Measurements from ENCODE around the gene SPATA20. TPM values are rescaled to one million over a fixed set of nuclear protein-coding genes. Genes with fewer than 3 reads are reported as not detected.

SPATA20 gene
- polyA plus RNA-seq, 1 donor from 2014 or later = 53.5 TPM

DNA sequence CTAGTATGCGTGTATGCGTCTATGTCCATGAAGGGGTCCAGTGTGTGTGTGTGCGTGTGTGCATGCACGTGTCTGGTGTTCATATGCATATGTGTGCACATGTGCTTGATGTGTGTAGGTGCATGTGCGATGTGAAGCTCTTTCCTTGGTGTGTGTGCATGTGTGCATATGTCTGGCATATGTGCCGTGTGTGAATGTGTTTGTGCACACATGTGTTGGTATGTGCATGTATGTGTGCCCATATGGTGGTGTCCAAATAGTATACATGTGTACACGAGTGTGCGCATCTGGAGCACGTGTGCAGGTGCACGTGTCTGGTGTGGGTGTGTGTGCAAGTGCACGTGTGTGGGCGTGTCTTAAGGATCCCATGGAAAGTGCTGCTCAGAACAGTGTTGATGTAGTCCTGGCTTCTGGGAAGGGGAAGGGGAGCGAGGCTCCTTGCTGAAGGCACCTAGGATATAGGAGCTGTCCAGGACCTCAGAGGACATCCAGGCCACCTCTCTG, 30.5 kb downstream of the SPATA20 start:
- Histone ChIP-seq H3K79me2 (replicated peaks; ENCODE audit: insufficient read depth, low read length) (no peaks in the 10 kb centered on the region), H4K20me1 (ENCODE audit: insufficient read depth) (no peaks in the 10 kb centered on the region), H3K36me3 (ENCODE audit: insufficient read depth, low read length) (no peaks in the 10 kb centered on the region), H3K9me2 (ENCODE audit: insufficient read depth, low read length) (no peaks in the 10 kb centered on the region), H3K9me3 (ENCODE audit: low read length) (no peaks in the 10 kb centered on the region), H3K9ac (ENCODE audit: low read length) (no peak overlapping the region), H3K4me3 (ENCODE audit: low read length) (no peak overlapping the region), H3F3A (ENCODE audit: insufficient read depth, low read length, poor library complexity, severe bottlenecking) (no peaks in the 10 kb centered on the region), H3K27ac (ENCODE audit: low read length) (no peak overlapping the region), H3K27me3 (ENCODE audit: insufficient read depth, low read depth, low read length) (no peaks in the 10 kb centered on the region), H3K4me2 (ENCODE audit: low read length) (no peak overlapping the region), H2AFZ (ENCODE audit: low read depth, low read length) (no peak overlapping the region)
- TF ChIP-seq SMC3 (conservative IDR thresholded peaks at IDR 0.05; ENCODE audit: poor library complexity) (no peak), MXI1 (conservative IDR thresholded peaks at IDR 0.05; ENCODE audit: poor library complexity, severe bottlenecking) (no peak), POLR2AphosphoS5 (IDR thresholded peaks at IDR 0.05) (no peak), REST (IDR thresholded peaks at IDR 0.05; ENCODE audit: borderline replicate concordance) (no peak), TAF1 (IDR thresholded peaks at IDR 0.05; ENCODE audit: low read depth) (no peak), EP300 (conservative IDR thresholded peaks at IDR 0.05; ENCODE audit: poor library complexity, severe bottlenecking) (no peak), RAD21 (conservative IDR thresholded peaks at IDR 0.05) (no peak), EZH2 (IDR thresholded peaks at IDR 0.05; ENCODE audit: borderline replicate concordance, insufficient read depth, low read length, poor library complexity, severe bottlenecking) (no peak)
- TF ChIP-seq, protein P1, sequence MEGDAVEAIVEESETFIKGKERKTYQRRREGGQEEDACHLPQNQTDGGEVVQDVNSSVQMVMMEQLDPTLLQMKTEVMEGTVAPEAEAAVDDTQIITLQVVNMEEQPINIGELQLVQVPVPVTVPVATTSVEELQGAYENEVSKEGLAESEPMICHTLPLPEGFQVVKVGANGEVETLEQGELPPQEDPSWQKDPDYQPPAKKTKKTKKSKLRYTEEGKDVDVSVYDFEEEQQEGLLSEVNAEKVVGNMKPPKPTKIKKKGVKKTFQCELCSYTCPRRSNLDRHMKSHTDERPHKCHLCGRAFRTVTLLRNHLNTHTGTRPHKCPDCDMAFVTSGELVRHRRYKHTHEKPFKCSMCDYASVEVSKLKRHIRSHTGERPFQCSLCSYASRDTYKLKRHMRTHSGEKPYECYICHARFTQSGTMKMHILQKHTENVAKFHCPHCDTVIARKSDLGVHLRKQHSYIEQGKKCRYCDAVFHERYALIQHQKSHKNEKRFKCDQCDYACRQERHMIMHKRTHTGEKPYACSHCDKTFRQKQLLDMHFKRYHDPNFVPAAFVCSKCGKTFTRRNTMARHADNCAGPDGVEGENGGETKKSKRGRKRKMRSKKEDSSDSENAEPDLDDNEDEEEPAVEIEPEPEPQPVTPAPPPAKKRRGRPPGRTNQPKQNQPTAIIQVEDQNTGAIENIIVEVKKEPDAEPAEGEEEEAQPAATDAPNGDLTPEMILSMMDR (IDR thresholded peaks at IDR 0.05; ENCODE audit: poor library complexity, severe bottlenecking) = no peak

- H3K9me3 ChIP-seq (ENCODE audit: low read length) = no peaks in the 10 kb centered on the region
- H3K27me3 ChIP-seq (ENCODE audit: insufficient read depth, low read depth, low read length) = no peaks in the 10 kb centered on the region
- H3K79me2 ChIP-seq (replicated peaks; ENCODE audit: insufficient read depth, low read length) = no peaks in the 10 kb centered on the region
- H3K27ac ChIP-seq (ENCODE audit: low read length) = no peak overlapping the region
- H2AFZ ChIP-seq (ENCODE audit: low read depth, low read length) = no peak overlapping the region
- H3F3A ChIP-seq (ENCODE audit: insufficient read depth, low read length, poor library complexity, severe bottlenecking) = no peaks in the 10 kb centered on the region
- no peaks in the 10 kb centered on the region for H4K20me1 ChIP-seq (ENCODE audit: insufficient read depth)
- H3K4me3 ChIP-seq (ENCODE audit: low read length) = no peak overlapping the region
- no peaks in the 10 kb centered on the region for H3K9me2 ChIP-seq (ENCODE audit: insufficient read depth, low read length)
- no peak overlapping the region for H3K4me2 ChIP-seq (ENCODE audit: low read length)
- TF ChIP-seq REST (IDR thresholded peaks at IDR 0.05; ENCODE audit: borderline replicate concordance) (no peak), SMC3 (conservative IDR thresholded peaks at IDR 0.05; ENCODE audit: poor library complexity) (no peak), MXI1 (conservative IDR thresholded peaks at IDR 0.05; ENCODE audit: poor library complexity, severe bottlenecking) (no peak), POLR2AphosphoS5 (IDR thresholded peaks at IDR 0.05) (no peak), RAD21 (conservative IDR thresholded peaks at IDR 0.05) (no peak), TAF1 (IDR thresholded peaks at IDR 0.05; ENCODE audit: low read depth) (no peak), EP300 (conservative IDR thresholded peaks at IDR 0.05; ENCODE audit: poor library complexity, severe bottlenecking) (no peak), EZH2 (IDR thresholded peaks at IDR 0.05; ENCODE audit: borderline replicate concordance, insufficient read depth, low read length, poor library complexity, severe bottlenecking) (no peak)
- TF ChIP-seq, protein P1 (IDR thresholded peaks at IDR 0.05; ENCODE audit: poor library complexity, severe bottlenecking) = no peak
- H3K36me3 ChIP-seq (ENCODE audit: insufficient read depth, low read length) = no peaks in the 10 kb centered on the region
- no peak overlapping the region for H3K9ac ChIP-seq (ENCODE audit: low read length)
Measured at GRCh38 chr17:50578173-50578572, 31.2 kb downstream of the SPATA20 start.

Measured in neural cell (in vitro differentiated cells).